Left cardiac atrium (tissue), 4 donors: Measurements from ENCODE around the gene ZNF579. TPM values are rescaled to one million over a fixed set of nuclear protein-coding genes. Genes with fewer than 3 reads are reported as not detected.

ENCODE experiments used
- ATAC-seq, 2 donors: fragments of 200-7000 bp; cut with Tn5 transposase; one replicate each; pipeline ENCODE4 v1.9.1; 2020; ENCODE audit warnings: mild to moderate bottlenecking in 2 of 2, moderate library complexity in 2 of 2
- DNase-seq: peaks from one replicate; pipeline ENCODE4 v3.0.0-alpha.2; 2020
- intact Hi-C, 2 donors: fragments of 100-400 bp; cut with DNase I; formaldehyde crosslinking; loops; one replicate each; pipeline versions ENCODE4 v1.14.1 to v1.15.1; 2022 to 2023
- total RNA-seq, 2 donors: library from RNA; stranded (reverse); fragmentation: NEBNext Ultra II Directional; extraction: Animal tissue kit (Norgen Biotek cat#: 25700); gene quantifications; one replicate each; pipeline ENCODE4 v1.2.1, GENCODE V29; 2021
- donor health status: DM: no; HTN: yes; CAD: no.
- donor health status: DM: no; HTN: yes; CAD: no; lungs with severe emphysema.
- donor health status: DM: yes; HTN: yes; CAD: no.
- donor health status: Dilated cardiomyopathy.

The ZNF579 gene
- total RNA-seq, 2 donors from 2014 or later = 10.8 to 12.7 TPM

DNA sequence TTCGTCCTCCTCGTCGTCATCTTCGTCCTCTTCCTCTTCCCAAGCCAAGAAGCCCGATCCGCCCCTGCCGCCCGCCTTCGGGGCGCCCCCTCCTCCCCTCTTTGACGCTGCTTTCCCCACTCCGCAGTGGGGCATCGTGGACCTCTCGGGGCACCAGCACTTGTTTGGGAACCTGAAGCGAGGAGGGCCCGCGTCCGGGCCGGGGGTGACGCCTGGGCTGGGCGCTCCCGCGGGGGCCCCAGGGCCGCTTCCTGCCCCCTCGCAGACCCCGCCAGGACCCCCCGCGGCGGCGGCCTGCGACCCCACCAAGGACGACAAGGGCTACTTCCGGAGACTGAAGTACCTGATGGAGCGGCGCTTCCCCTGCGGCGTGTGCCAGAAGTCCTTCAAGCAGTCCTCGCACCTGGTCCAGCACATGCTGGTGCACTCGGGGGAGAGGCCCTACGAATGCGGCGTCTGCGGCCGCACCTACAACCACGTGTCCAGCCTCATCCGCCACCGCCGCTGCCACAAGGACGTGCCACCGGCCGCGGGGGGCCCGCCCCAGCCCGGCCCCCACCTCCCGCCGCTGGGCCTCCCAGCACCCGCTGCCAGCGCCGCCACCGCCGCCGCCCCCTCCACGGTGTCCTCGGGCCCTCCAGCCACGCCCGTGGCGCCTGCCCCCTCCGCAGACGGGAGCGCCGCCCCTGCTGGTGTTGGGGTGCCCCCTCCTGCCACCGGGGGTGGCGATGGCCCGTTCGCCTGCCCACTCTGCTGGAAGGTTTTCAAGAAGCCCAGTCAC lies 33.5 kb upstream of the ZNF579 start:
- no peak for DNase-seq
- no peak for ATAC-seq
- intact Hi-C loops = no loop called here

DNA sequence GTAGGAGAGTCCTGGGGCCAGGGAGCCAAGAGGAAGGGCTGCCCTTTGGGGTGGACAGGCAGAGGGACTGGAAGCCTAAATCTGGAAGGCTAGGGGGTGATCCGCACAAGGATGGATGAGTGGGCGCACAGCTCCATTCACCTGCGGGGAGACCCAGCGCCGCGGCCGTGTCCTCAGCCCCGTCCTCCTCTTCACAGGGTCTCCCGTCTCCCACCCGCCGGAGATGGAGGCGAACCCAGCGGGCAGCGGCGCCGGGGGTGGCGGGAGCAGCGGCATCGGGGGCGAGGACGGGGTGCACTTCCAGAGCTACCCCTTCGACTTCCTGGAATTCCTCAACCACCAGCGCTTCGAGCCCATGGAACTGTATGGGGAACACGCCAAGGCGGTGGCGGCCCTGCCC lies 32.7 kb upstream of the ZNF579 start:
- no peak for DNase-seq
- ATAC-seq = no peak
- intact Hi-C loops = no loop called here

DNA sequence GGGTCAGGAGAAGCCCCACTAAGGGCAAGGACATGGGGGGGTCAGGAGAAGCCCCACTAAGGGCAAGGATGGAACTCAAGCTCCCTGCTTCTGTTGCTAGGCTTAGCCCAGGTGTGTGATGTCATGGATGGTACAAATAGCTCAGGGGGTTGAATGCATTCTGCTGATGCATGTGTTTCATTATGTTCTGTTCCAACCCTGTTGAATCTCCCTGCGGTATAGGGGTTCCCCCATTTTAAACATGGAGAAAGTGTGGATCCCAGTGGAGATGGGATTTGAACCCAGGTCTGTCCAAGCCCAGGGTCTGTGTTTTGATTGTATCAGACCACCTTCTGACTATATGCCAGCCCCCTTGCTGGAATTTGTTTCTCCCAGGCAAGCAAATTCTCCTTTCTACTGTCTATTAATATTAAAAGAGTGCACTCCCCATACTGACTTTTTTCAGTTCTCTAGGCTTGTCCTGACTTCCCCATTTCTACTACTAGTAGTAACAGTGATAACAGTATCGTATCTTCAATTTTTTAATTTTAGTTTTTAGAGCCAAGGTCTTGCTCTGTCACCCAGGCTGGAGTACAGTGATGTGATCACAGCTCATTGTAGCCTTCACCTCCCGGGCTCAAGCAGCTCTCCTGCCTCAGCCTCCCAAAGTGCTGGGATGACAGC lies 31.5 kb upstream of the ZNF579 start:
- ATAC-seq = no peak
- no peak for DNase-seq
- intact Hi-C loops = no loop called here

DNA sequence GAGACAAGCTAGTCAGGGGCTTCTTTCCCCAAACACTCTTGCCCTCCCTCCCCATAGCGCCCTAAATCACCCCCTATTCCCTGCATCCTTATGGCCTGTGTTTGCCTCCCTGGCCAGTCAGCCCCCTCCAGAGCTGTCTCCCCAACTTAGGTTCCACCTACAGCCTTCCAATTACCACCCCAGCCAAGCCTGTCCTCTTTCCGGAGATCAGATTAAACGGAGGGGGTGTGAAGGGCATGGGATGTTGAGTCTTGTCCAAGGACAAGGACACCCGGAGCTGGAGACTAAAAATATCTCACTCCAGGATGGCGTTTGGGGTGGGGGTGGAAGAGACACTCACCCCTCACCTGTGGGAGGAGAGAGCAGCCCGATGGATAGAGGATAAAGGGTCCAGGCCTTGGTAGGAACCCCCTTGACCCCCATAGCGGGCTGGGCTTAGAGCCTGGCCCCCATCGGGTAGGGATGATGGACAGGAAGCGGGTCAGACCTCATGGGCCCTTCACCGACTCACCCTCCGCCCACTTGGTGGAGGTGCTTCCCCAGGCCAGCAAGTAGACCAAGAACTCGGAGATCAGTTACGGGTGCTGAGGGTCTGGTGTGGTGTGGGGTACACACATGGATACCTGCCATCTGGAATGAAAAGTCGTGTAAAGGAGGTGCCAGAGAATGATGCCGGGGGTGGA lies 30.8 kb upstream of the ZNF579 start:
- ATAC-seq = peak; percentile 63 to 76
- intact Hi-C loops = no loop called here
- DNase-seq = no peak

DNA sequence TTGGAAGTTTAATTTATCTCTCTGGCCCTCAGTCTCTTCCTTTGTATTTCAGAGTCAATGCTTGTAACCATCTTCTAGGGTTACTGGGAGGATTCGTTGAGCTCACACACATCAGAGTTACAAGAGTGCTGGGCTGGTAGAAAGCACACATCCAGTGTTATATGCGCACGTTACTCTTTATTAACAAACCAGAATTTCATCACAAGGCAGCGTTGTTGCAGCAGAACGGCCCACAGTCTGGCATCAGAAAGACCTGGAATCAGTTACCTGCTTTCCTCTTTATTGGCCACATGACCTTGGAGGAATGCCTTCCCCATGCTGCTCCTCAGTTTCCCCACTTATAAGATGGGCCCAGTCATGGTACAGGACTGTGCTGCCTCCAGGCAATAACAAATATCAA lies 28.7 kb upstream of the ZNF579 start:
- intact Hi-C loops = loop anchor here (5.0 to 10.0 kb wide), 2 partner anchors 92 to 95 kb away; no protein-coding TSS in a partner anchor
- ATAC-seq (no peak), DNase-seq (no peak)

DNA sequence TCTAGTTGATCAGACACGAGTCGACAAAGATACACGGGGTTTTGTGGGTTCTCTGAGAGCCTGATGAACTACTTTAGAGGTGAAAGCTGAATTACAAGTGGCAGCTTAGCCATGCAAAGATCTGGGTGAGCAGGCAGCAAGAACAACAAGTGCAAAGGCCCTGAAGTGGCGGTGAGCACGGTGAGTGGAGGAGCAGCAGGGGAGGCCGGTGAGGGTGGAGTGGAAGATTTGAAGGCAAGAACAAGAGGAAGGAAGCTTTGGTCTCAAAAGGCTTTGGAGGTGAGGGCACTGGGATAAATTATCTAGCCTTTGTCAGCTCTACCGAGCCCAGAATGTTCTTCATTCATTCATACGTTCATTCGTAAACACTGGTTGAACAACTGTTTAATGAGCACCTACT lies 26.2 kb upstream of the ZNF579 start:
- DNase-seq = no peak

DNA sequence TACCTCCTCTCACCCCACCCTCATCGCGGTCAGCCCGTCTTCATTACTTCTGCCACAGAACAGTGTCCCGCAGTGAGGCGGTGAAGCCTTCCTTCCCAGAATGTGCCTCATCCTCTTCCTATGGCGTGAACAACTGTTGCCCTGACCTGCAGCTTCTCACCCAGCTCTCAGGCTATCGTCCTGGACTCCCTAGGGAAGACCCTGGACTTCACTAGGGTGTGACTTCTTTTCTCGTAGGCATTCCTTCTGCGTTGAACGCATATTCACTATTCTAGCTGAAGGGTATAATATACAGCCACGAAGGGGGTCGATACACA lies 25.8 kb upstream of the ZNF579 start:
- no peak for ATAC-seq
- DNase-seq = no peak
- intact Hi-C loops = loop anchor here (5.0 to 10.0 kb wide), 2 partner anchors 89 to 92 kb away; no protein-coding TSS in a partner anchor

More for the DNA sequence above, 26.2 kb upstream of the ZNF579 start:
- no peak for ATAC-seq
- intact Hi-C loops = loop anchor here (5.0 to 10.0 kb wide), 2 partner anchors 90 to 92 kb away; no protein-coding TSS in a partner anchor

DNA sequence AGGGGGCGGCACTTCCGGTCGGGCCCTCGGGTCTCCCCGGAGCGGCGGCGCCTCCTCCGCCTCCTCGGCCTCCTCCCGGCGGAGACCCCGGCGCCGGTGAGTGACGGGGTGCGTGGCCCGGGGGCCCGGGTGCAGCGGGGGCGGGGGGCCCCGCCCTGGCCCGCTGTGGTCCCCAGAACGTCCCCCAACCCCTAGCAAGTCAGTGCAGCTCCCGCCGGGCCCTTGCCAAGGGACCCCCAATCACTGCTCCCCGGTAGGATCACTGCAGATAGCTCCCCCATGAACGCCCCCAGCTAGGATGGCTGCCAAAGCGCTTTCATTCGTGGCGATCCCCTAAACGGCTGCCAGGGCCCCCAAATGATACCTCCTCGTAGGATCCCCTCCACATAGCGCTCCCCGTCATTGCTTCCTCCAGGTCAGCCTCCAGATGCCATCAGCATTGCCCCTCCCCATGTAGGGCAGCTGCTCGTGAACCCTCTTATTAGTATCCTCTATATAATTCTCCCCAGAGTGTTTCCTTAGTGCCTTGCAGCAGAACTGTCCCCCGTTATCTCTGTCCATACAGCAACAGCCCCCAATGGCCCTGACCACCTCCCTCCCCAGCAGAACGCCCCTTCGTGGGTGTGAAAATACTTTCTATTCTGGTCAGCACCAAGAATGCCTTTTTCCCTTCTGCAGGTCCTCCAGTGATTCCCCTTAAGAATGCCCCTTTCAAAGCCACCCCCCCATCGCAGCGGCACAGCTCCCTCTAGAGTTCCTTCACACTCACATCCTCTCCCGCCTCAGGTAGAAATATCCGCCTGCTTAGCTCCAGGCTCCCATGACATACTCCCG lies 25.2 kb upstream of the ZNF579 start, which contains the start of gene ZNF865:
TSS of gene ZNF865 (plus strand) at position 11 of the 834 bp plus-strand sequence. CDS start 7,972 bp downstream, outside the sequence.
- intact Hi-C loops = loop anchor here (5.0 to 10.0 kb wide), 2 partner anchors 89 to 91 kb away; no protein-coding TSS in a partner anchor
- DNase-seq (peak; percentile 71), ATAC-seq (peak; percentile 50 to 55)

DNA sequence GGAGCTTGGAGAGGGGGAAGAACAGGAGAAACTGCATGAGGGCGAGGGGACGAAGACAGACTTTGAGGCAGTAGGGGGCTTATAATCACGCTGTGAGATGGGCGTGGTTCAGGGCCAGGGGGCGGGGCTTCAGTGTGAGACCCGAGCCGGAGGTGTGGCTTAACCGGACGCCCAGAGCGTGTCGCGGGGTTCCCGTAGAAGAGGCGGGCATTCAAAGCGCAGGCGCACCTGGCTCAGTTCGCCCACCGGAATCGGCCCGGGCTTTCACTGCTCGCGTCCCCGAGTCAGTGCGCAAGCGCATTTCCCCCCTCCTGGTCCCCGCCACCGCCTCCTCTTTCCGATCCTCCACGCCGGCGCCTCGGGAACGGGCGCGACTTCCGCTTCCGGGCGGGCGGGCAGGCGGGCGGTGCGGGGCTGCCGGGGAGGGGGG lies 24.6 kb upstream of the ZNF579 start:
- intact Hi-C loops = loop anchor here (5.0 to 10.0 kb wide), 2 partner anchors 88 to 90 kb away; no protein-coding TSS in a partner anchor
- ATAC-seq = peak; percentile 86 to 87
- peak; percentile 99 for DNase-seq

DNA sequence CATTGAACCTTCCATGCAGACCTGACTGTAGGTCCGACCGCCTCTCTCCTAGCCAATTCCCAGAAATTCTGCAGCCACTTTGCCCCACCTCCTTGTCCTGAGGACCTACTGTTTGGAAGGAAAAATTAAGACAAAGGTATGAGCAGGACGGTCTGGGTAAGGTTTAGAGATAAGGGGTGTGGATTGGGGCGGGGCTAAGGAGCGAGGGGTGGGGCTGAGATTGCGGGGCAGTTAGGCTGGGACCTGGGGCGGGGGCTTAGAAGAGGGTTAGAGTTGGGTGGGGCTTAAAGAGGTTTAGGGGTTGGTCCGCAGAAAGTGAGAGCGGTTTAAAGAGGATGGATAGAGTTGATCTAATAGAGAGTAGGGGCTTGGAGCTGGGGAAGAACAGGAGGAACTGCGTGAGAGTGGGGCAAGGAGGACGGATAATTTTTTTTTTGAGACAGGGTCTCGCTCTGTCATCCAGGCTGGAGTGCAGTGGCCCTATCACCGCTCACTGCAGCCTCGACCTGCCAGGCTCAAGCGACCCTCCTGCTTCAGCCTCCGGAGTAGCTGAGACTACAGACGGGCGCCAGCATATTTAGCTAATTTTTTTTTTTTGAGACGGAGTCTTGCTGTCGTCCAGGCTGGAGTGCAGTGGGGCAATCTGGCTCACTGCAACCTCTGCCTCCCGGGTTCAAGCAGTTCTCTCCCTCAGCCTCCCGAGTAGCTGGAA lies 23.1 kb upstream of the ZNF579 start:
- DNase-seq (no peak), ATAC-seq (no peak)
- intact Hi-C loops = loop anchor here in 1 of 2 donors (10.0 kb wide), 1 partner anchor 89 kb away; no protein-coding TSS in a partner anchor

DNA sequence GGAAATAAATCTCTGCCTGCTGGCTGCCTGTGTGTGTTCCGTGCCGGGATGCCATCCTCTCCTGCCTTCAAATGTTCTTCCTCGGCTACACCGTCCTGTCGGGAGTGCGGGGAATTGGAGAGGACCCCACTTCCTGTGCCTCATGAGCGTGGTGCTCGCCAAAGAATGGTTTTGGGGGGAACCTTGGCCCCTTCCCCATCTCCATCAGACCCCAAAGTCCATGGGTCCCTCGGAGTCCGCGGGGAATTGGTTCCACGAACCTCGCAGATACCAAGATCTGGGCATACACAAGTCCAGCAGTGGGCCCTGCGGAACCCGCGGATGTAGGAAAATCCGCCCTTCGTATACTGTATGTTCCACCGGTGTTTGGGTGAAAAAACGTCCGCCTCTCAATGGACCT lies 22.5 kb upstream of the ZNF579 start:
- intact Hi-C loops = loop anchor here in 1 of 2 donors (10.0 kb wide), 1 partner anchor 88 kb away; no protein-coding TSS in a partner anchor
- no peak for DNase-seq
- ATAC-seq = no peak

DNA sequence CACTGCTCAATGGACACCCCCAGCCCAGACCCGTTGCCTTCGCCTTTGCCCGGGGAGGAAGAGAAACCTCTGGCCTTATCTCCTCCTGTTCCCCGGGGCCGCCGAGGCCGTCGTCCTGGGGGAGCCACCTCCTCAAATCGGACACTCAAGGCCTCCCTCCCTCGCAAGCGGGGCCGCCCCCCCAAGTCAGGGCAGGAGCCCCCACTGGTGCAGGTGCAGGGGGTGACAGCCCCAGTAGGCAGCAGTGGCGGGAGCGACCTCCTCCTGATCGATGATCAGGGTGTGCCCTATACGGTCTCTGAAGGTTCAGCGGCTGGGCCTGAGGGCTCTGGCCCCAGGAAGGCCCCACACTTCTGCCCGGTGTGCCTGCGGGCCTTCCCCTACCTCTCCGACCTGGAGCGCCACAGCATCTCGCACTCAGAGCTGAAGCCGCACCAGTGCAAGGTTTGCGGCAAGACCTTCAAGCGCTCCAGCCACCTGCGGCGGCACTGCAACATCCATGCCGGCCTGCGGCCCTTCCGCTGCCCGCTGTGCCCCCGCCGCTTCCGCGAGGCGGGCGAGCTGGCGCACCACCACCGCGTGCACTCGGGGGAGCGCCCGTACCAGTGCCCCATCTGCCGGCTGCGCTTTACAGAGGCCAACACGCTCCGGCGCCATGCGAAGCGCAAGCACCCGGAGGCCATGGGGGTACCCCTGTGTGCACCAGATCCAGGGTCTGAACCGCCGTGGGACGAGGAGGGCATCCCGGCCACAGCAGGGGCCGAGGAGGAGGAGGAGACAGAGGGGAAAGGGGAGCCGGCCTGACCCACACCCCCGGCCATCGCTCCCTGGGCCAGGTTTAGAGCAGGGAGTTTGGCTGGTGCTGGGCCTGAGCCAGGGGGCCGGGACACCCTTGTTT lies 21.7 kb upstream of the ZNF579 start:
- ATAC-seq (no peak), DNase-seq (peak; percentile 24)
- intact Hi-C loops = loop anchor here in 1 of 2 donors (10.0 kb wide), 1 partner anchor 88 kb away; no protein-coding TSS in a partner anchor

DNA sequence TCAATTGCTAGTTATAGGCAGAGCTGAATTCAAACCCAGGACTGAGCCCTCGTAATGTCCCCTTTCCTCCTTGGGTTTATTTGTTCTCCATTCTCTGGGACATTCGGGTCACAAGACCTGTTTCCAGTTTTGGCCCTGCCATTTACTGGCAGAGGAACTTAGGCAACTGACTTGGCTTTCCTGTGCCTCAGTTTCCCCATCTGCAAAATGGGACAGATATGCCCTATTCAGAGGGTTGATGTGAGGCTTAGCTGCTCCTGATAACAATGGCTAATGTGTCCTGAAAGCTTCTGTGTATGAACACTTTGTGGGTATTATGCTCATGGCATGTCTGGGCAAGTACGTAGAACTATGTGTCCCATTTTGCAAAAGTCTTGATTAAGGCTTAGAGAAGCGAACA lies 20.4 kb upstream of the ZNF579 start:
- intact Hi-C loops = loop anchor here in 1 of 2 donors (10.0 kb wide), 1 partner anchor 86 kb away; no protein-coding TSS in a partner anchor
- DNase-seq (no peak), ATAC-seq (no peak)

DNA sequence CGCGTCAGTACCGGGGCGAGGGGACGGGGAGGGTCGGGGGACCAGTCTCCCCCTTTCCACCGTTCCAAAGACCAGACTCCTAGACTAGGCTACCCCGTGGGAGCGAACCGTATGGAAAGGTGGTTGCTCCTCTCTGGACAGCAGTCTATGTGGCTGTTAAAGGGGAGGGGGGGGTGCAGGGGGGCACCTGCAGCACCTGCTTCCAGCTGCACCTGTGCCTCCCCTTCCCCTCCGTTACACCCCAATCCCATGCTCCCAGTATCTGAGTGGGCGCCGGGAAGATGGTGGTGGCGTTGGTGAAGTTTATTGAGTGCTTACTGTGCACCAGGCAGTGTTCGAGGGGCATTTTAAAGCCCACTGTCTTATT lies 20.0 kb upstream of the ZNF579 start:
- DNase-seq (no peak), ATAC-seq (no peak)
- intact Hi-C loops = loop anchor here in 1 of 2 donors (10.0 kb wide), 1 partner anchor 86 kb away; no protein-coding TSS in a partner anchor

DNA sequence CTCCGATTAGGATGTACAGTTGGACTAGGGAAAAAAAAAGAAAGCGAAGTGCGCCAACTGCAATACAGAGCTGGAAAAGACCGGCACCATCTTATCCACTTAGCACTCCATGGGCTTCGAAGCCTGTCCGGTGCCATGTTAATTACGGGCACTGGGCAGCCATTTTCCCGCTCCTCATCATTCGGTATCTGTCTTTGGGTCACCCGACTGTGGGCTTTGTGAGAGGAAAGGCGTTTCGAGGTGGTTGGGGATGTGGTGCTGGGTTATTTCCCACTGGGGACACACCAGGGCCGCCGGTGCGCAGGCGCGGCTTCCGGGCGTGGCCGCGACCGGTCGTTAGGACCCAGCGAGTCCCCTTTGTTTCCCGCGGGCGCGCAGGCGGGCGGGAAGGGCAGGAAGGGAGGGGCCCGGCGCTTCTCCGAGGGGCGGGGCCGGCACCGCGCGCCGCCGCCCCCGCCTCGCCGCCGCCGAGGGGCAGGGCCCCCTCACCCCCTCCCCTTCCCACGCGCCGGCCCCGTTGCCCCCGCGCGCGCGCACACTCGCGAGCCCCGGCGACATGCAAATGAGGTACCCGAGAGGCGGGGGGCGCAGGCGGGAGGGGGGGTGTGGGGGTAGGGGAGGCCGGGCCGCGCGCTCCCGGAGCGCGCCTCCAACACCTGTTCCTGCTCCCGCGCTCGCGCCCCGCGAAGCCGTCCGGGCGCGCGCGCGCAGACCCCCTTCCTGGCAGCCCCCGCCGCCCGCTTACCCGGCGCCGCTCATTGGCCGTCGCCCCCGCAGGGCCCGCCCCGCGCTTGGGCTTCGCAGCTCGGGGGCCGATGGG lies 19.4 kb upstream of the ZNF579 start, which contains the start of gene ZNF524:
TSS of gene ZNF524 (plus strand) at position 447 of the 820 bp plus-strand sequence. CDS start 1,825 bp downstream, outside the sequence.
- intact Hi-C loops = loop anchor here in 1 of 2 donors (10.0 kb wide), 1 partner anchor 85 kb away; no protein-coding TSS in a partner anchor
- ATAC-seq (peak; percentile 67 to 71), DNase-seq (peak; percentile 85)

DNA sequence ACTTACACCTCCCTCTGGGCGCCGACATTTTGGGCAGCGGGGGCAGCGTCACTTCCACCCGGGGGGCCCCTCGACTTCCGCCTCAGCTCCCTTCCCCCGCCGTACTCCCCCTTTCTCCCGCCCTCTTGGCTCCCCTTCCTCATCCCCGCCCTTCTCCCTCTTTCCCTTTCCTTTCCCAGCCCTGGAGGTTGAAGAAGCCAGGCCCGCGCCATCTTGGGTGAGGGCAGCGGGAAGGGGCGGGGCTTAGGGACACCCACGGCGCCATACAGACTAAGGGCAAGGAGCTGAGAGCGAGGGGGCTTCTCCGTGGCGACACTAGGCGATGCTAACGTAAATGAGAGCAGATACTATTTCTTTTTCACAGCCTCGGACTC lies 18.8 kb upstream of the ZNF579 start, which contains the start of gene FIZ1:
TSS of gene FIZ1 (minus strand) at position 50 of the 374 bp plus-strand sequence. CDS start 1,652 bp downstream, outside the sequence.
- peak; percentile 98 for DNase-seq
- ATAC-seq = peak; percentile 89 to 92
- intact Hi-C loops = no loop called here
